Tongue (tissue), 2 donors: ENCODE results near the gene AGRN. TPM values are rescaled to one million over a fixed set of nuclear protein-coding genes. Genes with fewer than 3 reads are reported as not detected.

Experiments used
- DNase-seq: peaks from one replicate; pipeline ENCODE4 v3.0.0-alpha.2; 2015
- total RNA-seq: library from RNA; depleted of rRNA; stranded (reverse); fragments of >200 nt; gene quantifications from one replicate; pipeline ENCODE4 v1.2.3, GENCODE V29; 2014

The AGRN gene
- total RNA-seq, 1 donor from 2014 or later = 57.2 TPM

- DNase-seq = no peak
These were observed 62.4 kb downstream of the AGRN start for GRCh38 chr1:1082239-1082775.

- no peak for DNase-seq
These were observed 63.0 kb downstream of the AGRN start for GRCh38 chr1:1082776-1083415.

- no peak for DNase-seq
These were observed 63.8 kb downstream of the AGRN start for GRCh38 chr1:1083416-1084371.

- DNase-seq = no peak
These were observed 64.7 kb downstream of the AGRN start for GRCh38 chr1:1084372-1085170.

- DNase-seq = no peak
These were observed 65.4 kb downstream of the AGRN start for GRCh38 chr1:1085171-1085841.

GRCh38 chr1:1085911-1086841 lies 66.3 kb downstream of the AGRN start:
- DNase-seq = no peak

GRCh38 chr1:1086911-1087341 lies 67.0 kb downstream of the AGRN start:
- DNase-seq = no peak

- DNase-seq = no peak
These were observed 67.6 kb downstream of the AGRN start for GRCh38 chr1:1087351-1088028.

GRCh38 chr1:1088029-1088800 lies 68.3 kb downstream of the AGRN start:
- DNase-seq = no peak

GRCh38 chr1:1088801-1089680 lies 69.1 kb downstream of the AGRN start:
- no peak for DNase-seq

GRCh38 chr1:1089731-1090423 lies 70.0 kb downstream of the AGRN start:
- DNase-seq = no peak

GRCh38 chr1:1090424-1091343 lies 70.8 kb downstream of the AGRN start:
- no peak for DNase-seq

GRCh38 chr1:1091344-1092148 lies 71.6 kb downstream of the AGRN start:
- no peak for DNase-seq

- no peak for DNase-seq
These were observed 72.4 kb downstream of the AGRN start for GRCh38 chr1:1092149-1092855.
